GM23248 (cell line): ENCODE data around the gene TLX1. TPM values are rescaled to one million over a fixed set of nuclear protein-coding genes. Genes with fewer than 3 reads are reported as not detected.
"Not testable (repeated sequence)": the region's sequence is repeated elsewhere in the genome, so short reads cannot be mapped to it uniquely, and the experiment has no call there.

Source experiments
- DNase-seq: peaks from one replicate; pipeline ENCODE4 v3.0.0-alpha.2; 2015
- H2AFZ ChIP-seq: fragments of 200-600 bp; sonication (generic); 2 replicates; pipeline ENCODE4 v1.6.1; 2016; ENCODE audit warnings: antibody characterized with exemption
- H3F3A ChIP-seq: fragments of 200-600 bp; sonication (generic); 2 replicates; pipeline ENCODE4 v1.6.1; 2016; ENCODE audit warnings: mild to moderate bottlenecking, antibody characterized with exemption, mixed run types; ENCODE audit not compliant: insufficient read depth
- H3K27ac ChIP-seq: fragments of 200-600 bp; sonication (generic); 2 replicates; pipeline ENCODE4 v1.5.1; 2016; ENCODE audit warnings: mild to moderate bottlenecking
- H3K27me3 ChIP-seq: fragments of 200-600 bp; sonication (generic); replicated peaks from 2 replicates; pipeline ENCODE4 v1.6.1; 2016; ENCODE audit warnings: mild to moderate bottlenecking; ENCODE audit not compliant: insufficient read depth
- H3K36me3 ChIP-seq: fragments of 200-600 bp; sonication (generic); 2 replicates; pipeline ENCODE4 v1.6.1; 2016; ENCODE audit warnings: low read depth, mild to moderate bottlenecking
- H3K4me1 ChIP-seq: fragments of 200-600 bp; sonication (generic); 2 replicates; pipeline ENCODE4 v1.6.1; 2016; ENCODE audit warnings: mild to moderate bottlenecking; ENCODE audit not compliant: insufficient read depth
- H3K4me2 ChIP-seq: fragments of 200-600 bp; sonication (generic); one replicate; pipeline ENCODE4 v1.6.1; 2016; ENCODE audit warnings: mild to moderate bottlenecking; ENCODE audit not compliant: unreplicated experiment
- H3K4me3 ChIP-seq: fragments of 200-600 bp; sonication (generic); 2 replicates; pipeline ENCODE4 v1.5.1; 2016; ENCODE audit warnings: mild to moderate bottlenecking
- H3K79me2 ChIP-seq: fragments of 200-600 bp; sonication (generic); 2 replicates; pipeline ENCODE4 v1.6.1; 2016; ENCODE audit warnings: mild to moderate bottlenecking; ENCODE audit not compliant: insufficient read depth
- H3K9ac ChIP-seq: fragments of 200-600 bp; sonication (generic); 2 replicates; pipeline ENCODE4 v1.6.1; 2016; ENCODE audit warnings: mild to moderate bottlenecking
- H3K9me2 ChIP-seq: fragments of 200-600 bp; sonication (generic); 2 replicates; pipeline ENCODE4 v1.6.1; 2016; ENCODE audit warnings: mixed run types, mild to moderate bottlenecking, moderate library complexity; ENCODE audit not compliant: insufficient read depth
- H3K9me3 ChIP-seq: fragments of 200-600 bp; sonication (generic); one replicate; pipeline ENCODE4 v1.6.1; 2017; ENCODE audit warnings: low read depth
- H4K20me1 ChIP-seq: fragments of 200-600 bp; sonication (generic); 2 replicates; pipeline ENCODE4 v1.6.0; 2016; ENCODE audit not compliant: insufficient read depth
- EZH2 ChIP-seq: fragments of 200-600 bp; sonication (generic); IDR thresholded peaks from 2 replicates; pipeline ENCODE4 v1.6.1; 2018; ENCODE audit warnings: antibody characterized with exemption, mild to moderate bottlenecking; ENCODE audit not compliant: insufficient read depth, poor library complexity, severe bottlenecking
- EZH2phosphoT487 ChIP-seq: fragments of 200-600 bp; sonication (generic); IDR thresholded peaks from 2 replicates; pipeline ENCODE4 v1.6.1; 2018; ENCODE audit warnings: antibody characterized with exemption, moderate library complexity, mild to moderate bottlenecking, low read depth; ENCODE audit not compliant: insufficient read depth
- WGBS, 2 experiments: methylation state at CpG; one replicate each; pipeline ENCODE4 v1.1.6; 2015 to 2017; ENCODE audit warnings: low lambda C conversion rate in 2 of 2, low coverage in 1 of 2; ENCODE audit errors: missing lambda C conversion rate in 2 of 2; 5-methylcytosine and 5-hydroxymethylcytosine counted together
- in situ Hi-C: fragments of 300-500 bp; cut with MboI; formaldehyde crosslinking; loops from 2 replicates; pipeline ENCODE4 v1.15.0; 2020
- polyA plus RNA-seq: library from polyadenylated mRNA; unstranded; fragments of >200 nt; fragmentation: Nextera tagmentation; extraction: Ambion mirVana; gene quantifications from 2 replicates; pipeline ENCODE4 v1.2.1, GENCODE V29; 2016
- total RNA-seq: library from RNA; depleted of rRNA; stranded (reverse); fragments of >200 nt; shearing (Covaris generic); gene quantifications from 2 replicates; pipeline ENCODE4 v1.2.3, GENCODE V29; 2014

Gene TLX1
- total and polyA plus RNA-seq, 2 experiments from 2014 or later: not detected

GRCh38 chr10:101151395-101151794 lies 20.3 kb downstream of the TLX1 start:
- H3K27me3 ChIP-seq: peaks cover 79% of the 10 kb centered on the region
- 33 to 42% methylated on average over 4 of the region's 4 CpGs for WGBS, 2 experiments
- in situ Hi-C loops: no loop called here

DNA sequence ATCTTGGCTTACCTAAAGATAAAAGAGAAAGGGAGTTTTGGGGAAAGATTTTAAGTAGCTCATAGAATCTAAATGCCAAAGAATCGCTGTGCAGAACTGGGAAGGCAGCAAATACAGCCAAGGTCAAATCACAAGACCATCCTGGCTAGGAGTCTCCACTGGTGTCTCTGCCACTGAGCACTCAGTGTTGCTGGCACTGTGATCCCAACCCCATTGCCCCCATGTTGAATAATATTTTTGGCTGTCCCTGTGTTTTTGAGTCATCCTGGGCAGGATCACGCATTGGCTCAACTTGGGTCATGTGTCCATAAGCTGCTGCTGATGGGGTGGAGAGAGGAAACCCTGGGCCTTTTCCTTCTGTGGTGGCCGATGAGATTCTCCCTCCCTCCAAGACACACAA lies 21.2 kb downstream of the TLX1 start:
- Histone ChIP-seq H3K4me1 (0 out of 2 replicates have a peak, but pooled peaks cover 2% of the 10 kb centered on the region), H2AFZ (no peak overlapping the region), H3K9ac (no peak overlapping the region), H3K4me2 (no peak overlapping the region), H3K9me3 (no peaks in the 10 kb centered on the region), H4K20me1 (no peaks in the 10 kb centered on the region), H3K27ac (no peak overlapping the region), H3K4me3 (no peak overlapping the region), H3K27me3 (peaks cover 79% of the 10 kb centered on the region), H3K9me2 (no peaks in the 10 kb centered on the region), H3K36me3 (no peaks in the 10 kb centered on the region), H3F3A (no peaks in the 10 kb centered on the region), H3K79me2 (no peaks in the 10 kb centered on the region)
- no peak for DNase-seq
- whole genome bisulfite sequencing, 2 experiments: 55 to 68% methylated on average over 2 to 3 of the region's 3 CpGs
- in situ Hi-C loops: no loop called here
- TF ChIP-seq EZH2phosphoT487 (no peak), EZH2 (no peak)

More at GRCh38 chr10:101151395-101151794, 20.3 kb downstream of the TLX1 start:
- no peaks in the 10 kb centered on the region for H4K20me1 ChIP-seq
- no peaks in the 10 kb centered on the region for H3K9me2 ChIP-seq
- H3K36me3 ChIP-seq: no peaks in the 10 kb centered on the region
- TF ChIP-seq EZH2phosphoT487: no peak
- TF ChIP-seq EZH2: no peak
- no peak overlapping the region for H3K27ac ChIP-seq
- no peak overlapping the region for H3K9ac ChIP-seq
- no peaks in the 10 kb centered on the region for H3K79me2 ChIP-seq
- 0 out of 2 replicates have a peak, but pooled peaks cover 2% of the 10 kb centered on the region for H3K4me1 ChIP-seq
- H3K4me2 ChIP-seq: no peak overlapping the region
- H3K4me3 ChIP-seq: no peak overlapping the region
- no peaks in the 10 kb centered on the region for H3F3A ChIP-seq
- H2AFZ ChIP-seq: no peak overlapping the region
- DNase-seq: no peak
- H3K9me3 ChIP-seq: no peaks in the 10 kb centered on the region

- H3K4me3 ChIP-seq, H3K4me1 ChIP-seq, H3K4me2 ChIP-seq, H3K9ac ChIP-seq, H3K9me2 ChIP-seq, DNase-seq, H2AFZ ChIP-seq, H3K79me2 ChIP-seq, H4K20me1 ChIP-seq, H3K9me3 ChIP-seq, H3F3A ChIP-seq, H3K27ac ChIP-seq, H3K36me3 ChIP-seq, in situ Hi-C loops: not testable (repeated sequence)
- WGBS, 2 experiments: 69 to 80% methylated on average over 5 of the region's 5 CpGs
- H3K27me3 ChIP-seq: peaks cover 75% of the 10 kb centered on the region
Measured at GRCh38 chr10:101154506-101154905, 23.4 kb downstream of the TLX1 start.

DNA sequence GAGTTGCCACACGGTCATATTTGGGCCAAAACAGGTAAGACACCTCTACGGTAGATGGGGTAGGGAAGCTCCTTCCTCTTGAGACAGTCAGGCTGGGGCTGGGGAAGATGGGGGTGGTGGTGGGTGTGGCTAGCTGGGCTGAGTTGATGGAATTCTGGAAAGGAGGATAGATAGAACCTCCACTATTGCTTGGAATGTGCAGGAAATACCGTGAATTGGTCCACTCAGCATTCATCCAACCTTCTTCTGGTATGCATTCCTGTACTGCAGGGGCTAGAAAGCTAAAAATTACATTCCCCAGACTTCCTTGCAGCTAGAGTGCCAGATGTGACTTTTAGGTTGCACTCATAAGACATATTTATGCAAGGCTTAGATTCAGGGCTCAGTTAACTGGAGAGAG lies 24.8 kb downstream of the TLX1 start:
- Histone ChIP-seq H3K9me3 (no peaks in the 10 kb centered on the region), H4K20me1 (no peaks in the 10 kb centered on the region), H2AFZ (no peak overlapping the region), H3K36me3 (no peaks in the 10 kb centered on the region), H3K27ac (no peak overlapping the region), H3K9me2 (no peaks in the 10 kb centered on the region), H3K4me1 (0 out of 2 replicates have a peak, but pooled peaks cover 2% of the 10 kb centered on the region), H3F3A (no peaks in the 10 kb centered on the region), H3K4me2 (no peak overlapping the region), H3K4me3 (no peak overlapping the region), H3K27me3 (peaks cover 68% of the 10 kb centered on the region), H3K9ac (no peak overlapping the region), H3K79me2 (no peaks in the 10 kb centered on the region)
- no peak for DNase-seq
- 40 to 46% methylated on average over 3 of the region's 3 CpGs for WGBS, 2 experiments
- in situ Hi-C loops: no loop called here
- TF ChIP-seq EZH2phosphoT487 (no peak), EZH2 (no peak)

DNA sequence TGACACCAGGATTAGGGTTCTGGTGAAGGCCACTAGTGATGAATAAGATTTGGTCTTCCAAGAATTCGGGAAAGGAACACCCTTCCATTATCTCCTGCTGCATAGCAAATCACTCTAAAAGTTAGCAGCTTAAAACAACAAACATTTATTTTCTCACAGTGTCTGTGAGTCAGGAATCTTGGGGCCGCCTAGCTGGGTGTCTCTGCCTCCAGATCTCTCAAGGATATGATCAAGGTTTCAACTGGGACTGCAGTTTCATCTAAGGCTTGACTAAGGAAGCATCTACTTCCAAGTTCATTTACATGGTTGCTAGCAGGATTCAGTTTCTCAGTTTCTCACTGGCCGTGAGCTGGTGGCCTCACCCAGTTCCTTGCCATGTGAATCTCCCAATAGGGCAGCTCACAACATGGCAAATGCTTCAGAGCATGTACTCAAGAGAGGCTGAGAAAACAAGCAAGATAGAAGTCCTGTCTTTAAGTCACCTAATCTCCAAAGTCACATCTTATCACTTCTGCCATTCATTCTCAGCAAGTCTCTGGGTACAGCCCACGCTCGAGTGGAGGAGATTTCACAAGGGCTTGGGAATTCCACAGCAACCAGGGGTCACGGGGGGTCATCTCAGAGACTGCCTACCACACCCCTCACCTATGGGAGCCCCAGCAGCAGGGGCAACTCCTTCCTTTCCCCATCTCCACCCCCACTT lies 26.8 kb downstream of the TLX1 start:
- no peak for TF ChIP-seq EZH2phosphoT487
- TF ChIP-seq EZH2: no peak
- H3K79me2 ChIP-seq: no peaks in the 10 kb centered on the region
- H3K36me3 ChIP-seq: no peaks in the 10 kb centered on the region
- 0 out of 2 replicates have a peak, but pooled peaks cover 2% of the 10 kb centered on the region for H3K4me1 ChIP-seq
- no peak overlapping the region for H3K27ac ChIP-seq
- H3K9me3 ChIP-seq: no peaks in the 10 kb centered on the region
- H3F3A ChIP-seq: no peaks in the 10 kb centered on the region
- in situ Hi-C loops: no loop called here
- no peak overlapping the region for H3K4me3 ChIP-seq
- no peak overlapping the region for H2AFZ ChIP-seq
- no peaks in the 10 kb centered on the region for H4K20me1 ChIP-seq
- no peaks in the 10 kb centered on the region for H3K9me2 ChIP-seq
- 37 to 47% methylated on average over 6 of the region's 6 CpGs for WGBS, 2 experiments
- peaks cover 58% of the 10 kb centered on the region for H3K27me3 ChIP-seq
- no peak overlapping the region for H3K4me2 ChIP-seq
- DNase-seq: peak; percentile 37
- no peak overlapping the region for H3K9ac ChIP-seq
